Calu3 (cell line): Measurements from ENCODE around the gene ITIH4. TPM values are rescaled to one million over a fixed set of nuclear protein-coding genes. Genes with fewer than 3 reads are reported as not detected.

Experiments used
- BruUV-seq: library from RNA; stranded (reverse); fragments of 400-500 nt; replicated peaks from 2 replicates; lab custom pipeline; 2021; lab: Mats Ljungman, UMichigan
- CTCF ChIA-PET: fragments of 300-600 bp; sonication (Branson Sonifier 250); formaldehyde crosslinking; loops from one replicate; lab custom pipeline; 2022; ENCODE audit warnings: antibody characterized with exemption; lab: Charles Lee
- DNase-seq: peaks from one replicate; pipeline ENCODE4 v3.0.0; 2022
- H3K27ac Mint-ChIP-seq: one replicate; pipeline ENCODE4 v1.8.0; 2022; ENCODE audit warnings: mixed read lengths; ENCODE audit not compliant: unreplicated experiment
- H3K27me3 Mint-ChIP-seq: one replicate; pipeline ENCODE4 v1.8.0; 2022; ENCODE audit warnings: mixed read lengths; ENCODE audit not compliant: unreplicated experiment
- H3K36me3 Mint-ChIP-seq: one replicate; pipeline ENCODE4 v1.8.0; 2022; ENCODE audit warnings: mild to moderate bottlenecking, moderate library complexity, mixed read lengths; ENCODE audit not compliant: insufficient read depth, unreplicated experiment
- H3K4me1 Mint-ChIP-seq: one replicate; pipeline ENCODE4 v1.8.0; 2022; ENCODE audit warnings: mild to moderate bottlenecking, low read depth, mixed read lengths; ENCODE audit not compliant: unreplicated experiment
- H3K4me3 Mint-ChIP-seq: one replicate; pipeline ENCODE4 v1.8.0; 2022; ENCODE audit warnings: mild to moderate bottlenecking, low read depth, moderate library complexity, mixed read lengths; ENCODE audit not compliant: unreplicated experiment
- H3K9me3 Mint-ChIP-seq: one replicate; pipeline ENCODE4 v1.8.0; 2022; ENCODE audit warnings: low read depth, mixed read lengths; ENCODE audit not compliant: unreplicated experiment
- CTCF ChIP-seq: fragments of 200-600 bp; IDR thresholded peaks from one replicate; pipeline ENCODE4 v1.8.0; 2022; ENCODE audit warnings: antibody characterized with exemption; ENCODE audit not compliant: unreplicated experiment
- intact Hi-C: fragments of 100-400 bp; cut with micrococcal nuclease; formaldehyde crosslinking; loops from one replicate; pipeline ENCODE4 v1.10.0; 2022; ENCODE audit not compliant: unreplicated experiment
- total RNA-seq: library from RNA; stranded (reverse); gene quantifications from 2 replicates; pipeline ENCODE4 v1.2.3, GENCODE V29; 2022

ITIH4 gene
- total RNA-seq, 1 experiment from 2014 or later = 3.0 TPM

- Mint-ChIP-seq H3K27ac (no peak overlapping the region), H3K27me3 (no peaks in the 10 kb centered on the region), H3K9me3 (no peaks in the 10 kb centered on the region), H3K4me3 (no peak overlapping the region), H3K36me3 (no peaks in the 10 kb centered on the region), H3K4me1 (no peaks in the 10 kb centered on the region)
- intact Hi-C loops = no loop called here
- no peak for TF ChIP-seq CTCF
- CTCF ChIA-PET = no interaction called here
- DNase-seq = no peak
- no TSS peak for BruUV-seq
Measured at GRCh38 chr3:52846432-52846965, 16.0 kb upstream of the ITIH4 start.

- TF ChIP-seq CTCF = peak; percentile 14
- Mint-ChIP-seq H3K4me1 (no peaks in the 10 kb centered on the region), H3K9me3 (no peaks in the 10 kb centered on the region), H3K36me3 (no peaks in the 10 kb centered on the region), H3K4me3 (no peak overlapping the region), H3K27ac (no peak overlapping the region), H3K27me3 (no peaks in the 10 kb centered on the region)
- BruUV-seq = no TSS peak
- no peak for DNase-seq
- CTCF ChIA-PET = interaction anchor here (0.6 to 1.2 kb wide), 2 partner anchors 87 to 103 kb away, joined by 3 read pairs; no protein-coding TSS in a partner anchor
- intact Hi-C loops = no loop called here
Measured at GRCh38 chr3:52845691-52846431, 15.4 kb upstream of the ITIH4 start.

GRCh38 chr3:52845157-52845556 lies 14.7 kb upstream of the ITIH4 start:
- no peak overlapping the region for H3K4me3 Mint-ChIP-seq
- H3K9me3 Mint-ChIP-seq = no peaks in the 10 kb centered on the region
- no peaks in the 10 kb centered on the region for H3K27me3 Mint-ChIP-seq
- no peaks in the 10 kb centered on the region for H3K36me3 Mint-ChIP-seq
- H3K4me1 Mint-ChIP-seq = no peaks in the 10 kb centered on the region
- intact Hi-C loops = no loop called here
- CTCF ChIA-PET = interaction anchor here (0.6 to 1.2 kb wide), 3 partner anchors 37 to 102 kb away, joined by 3 read pairs; no protein-coding TSS in a partner anchor
- TF ChIP-seq CTCF = no peak
- BruUV-seq = no TSS peak
- no peak overlapping the region for H3K27ac Mint-ChIP-seq
- DNase-seq = no peak

- no peaks in the 10 kb centered on the region for H3K27me3 Mint-ChIP-seq
- no peaks in the 10 kb centered on the region for H3K36me3 Mint-ChIP-seq
- H3K4me1 Mint-ChIP-seq = no peaks in the 10 kb centered on the region
- H3K4me3 Mint-ChIP-seq = no peak overlapping the region
- H3K9me3 Mint-ChIP-seq = no peaks in the 10 kb centered on the region
- no peak overlapping the region for H3K27ac Mint-ChIP-seq
- TF ChIP-seq CTCF = no peak
- DNase-seq = no peak
- CTCF ChIA-PET = interaction anchor here (0.7 kb wide), 1 partner anchor 38 kb away, joined by 3 read pairs; no protein-coding TSS in a partner anchor
- no TSS peak for BruUV-seq
- intact Hi-C loops = no loop called here
Measured at GRCh38 chr3:52844290-52844975, 14.0 kb upstream of the ITIH4 start.
